Prostate gland (tissue), 2 donors: ENCODE measurements around the gene LMO7. TPM values are rescaled to one million over a fixed set of nuclear protein-coding genes. Genes with fewer than 3 reads are reported as not detected.

Experiments used
- DNase-seq: peaks from one replicate; pipeline ENCODE4 v3.0.0-alpha.2; 2019; ENCODE audit warnings: low spot score
- H3K27ac ChIP-seq, 2 donors: fragments of 200-600 bp; sonication (generic); 2 replicates each; pipeline ENCODE4 v1.5.1; 2017 to 2019
- H3K27me3 ChIP-seq: fragments of 200-600 bp; sonication (generic); replicated peaks from 2 replicates; pipeline ENCODE4 v1.5.1; 2019; ENCODE audit not compliant: insufficient read depth
- H3K36me3 ChIP-seq, 2 donors: fragments of 200-600 bp; sonication (generic); 1 replicate in 1 of 2; 2 replicates in 1 of 2; pipeline versions ENCODE4 v1.5.1 to v1.8.1; 2017 to 2019
- H3K4me1 ChIP-seq: fragments of 200-600 bp; sonication (generic); replicated peaks from 2 replicates; pipeline ENCODE4 v1.5.1; 2019
- H3K4me3 ChIP-seq, 2 donors: fragments of 200-600 bp; sonication (generic); 2 replicates each; pipeline ENCODE4 v1.5.1; 2017 to 2019
- H3K9me3 ChIP-seq: fragments of 200-600 bp; sonication (generic); 2 replicates; pipeline ENCODE4 v1.5.1; 2017
- CTCF ChIP-seq, 4 experiments: fragments of 200-600 bp in 2 of 4; fragments of 450-650 bp in 2 of 4; sonication (generic) in 2 of 4; IDR thresholded peaks; 1 replicate in 3 of 4; 2 replicates in 1 of 4; pipeline ENCODE4 v1.5.1; 2016 to 2019; ENCODE audit warnings: antibody characterized with exemption in 4 of 4, mild to moderate bottlenecking in 2 of 4, moderate library complexity in 2 of 4
- POLR2A ChIP-seq: fragments of 450-650 bp; IDR thresholded peaks from one replicate; pipeline ENCODE4 v1.6.1; 2016; ENCODE audit warnings: antibody characterized with exemption, mild to moderate bottlenecking
- POLR2AphosphoS5 ChIP-seq: sonication (generic); formaldehyde crosslinking; IDR thresholded peaks from one replicate; pipeline ENCODE4 v1.6.1; 2017; ENCODE audit warnings: antibody characterized with exemption
- WGBS: methylation state at CpG from one replicate; pipeline ENCODE4 v1.1.5; 2018; 5-methylcytosine and 5-hydroxymethylcytosine counted together
- intact Hi-C: fragments of 100-400 bp; cut with DNase I; formaldehyde crosslinking; loops from one replicate; pipeline ENCODE4 v1.14.2; 2022
- total RNA-seq, 2 donors: library from RNA; depleted of rRNA; stranded (reverse); fragments of >200 nt; gene quantifications; one replicate each; pipeline ENCODE4 v1.1.0, GENCODE V29; 2016

LMO7 gene
- total RNA-seq, 2 donors from 2014 or later: 87.8 to 99.9 TPM

- intact Hi-C loops: no loop called here
- H3K27me3 ChIP-seq: no peaks in the 10 kb centered on the region
- TF ChIP-seq POLR2A (no peak), CTCF (IDR thresholded peaks at IDR 0.05) (no peak)
- 98% methylated on average over 5 of the region's 5 CpGs for WGBS
- no peak overlapping the region for H3K27ac ChIP-seq
- H3K9me3 ChIP-seq: no peaks in the 10 kb centered on the region
- DNase-seq: no peak
- no peaks in the 10 kb centered on the region for H3K4me1 ChIP-seq
- no peak overlapping the region for H3K4me3 ChIP-seq
- no peaks in the 10 kb centered on the region for H3K36me3 ChIP-seq
These were observed 190.3 kb downstream of the LMO7 start for GRCh38 chr13:75826391-75826790.

- Histone ChIP-seq H3K27me3 (no peaks in the 10 kb centered on the region), H3K27ac (no peak overlapping the region), H3K9me3 (no peaks in the 10 kb centered on the region), H3K4me3 (no peak overlapping the region), H3K4me1 (no peaks in the 10 kb centered on the region), H3K36me3 (no peaks in the 10 kb centered on the region)
- TF ChIP-seq POLR2AphosphoS5 (no peak), POLR2A (no peak), CTCF (IDR thresholded peaks at IDR 0.05) (no peak)
- intact Hi-C loops: no loop called here
- DNase-seq: no peak
- WGBS: 97% methylated on average over 1 of the region's 1 CpG
These were observed 193.7 kb downstream of the LMO7 start for GRCh38 chr13:75829830-75830229.

- H3K27me3 ChIP-seq: no peaks in the 10 kb centered on the region
- H3K9me3 ChIP-seq: no peaks in the 10 kb centered on the region
- WGBS: 83% methylated on average over 1 of the region's 1 CpG
- H3K36me3 ChIP-seq: no peaks in the 10 kb centered on the region
- no peak overlapping the region for H3K4me3 ChIP-seq
- no peak for DNase-seq
- no peak overlapping the region for H3K27ac ChIP-seq
- TF ChIP-seq POLR2A: no peak
- TF ChIP-seq POLR2AphosphoS5: no peak
- no peak for TF ChIP-seq CTCF (IDR thresholded peaks at IDR 0.05)
- intact Hi-C loops: no loop called here
- no peaks in the 10 kb centered on the region for H3K4me1 ChIP-seq
These were observed 194.7 kb downstream of the LMO7 start for GRCh38 chr13:75830842-75831241.

GRCh38 chr13:75831389-75831788, 195.3 kb downstream of the LMO7 start:
- no peaks in the 10 kb centered on the region for H3K9me3 ChIP-seq
- H3K4me1 ChIP-seq: no peaks in the 10 kb centered on the region
- H3K27ac ChIP-seq: no peak overlapping the region
- TF ChIP-seq POLR2AphosphoS5 (no peak), CTCF (IDR thresholded peaks at IDR 0.05) (no peak), POLR2A (no peak)
- DNase-seq: no peak
- H3K4me3 ChIP-seq: no peak overlapping the region
- intact Hi-C loops: no loop called here
- no peaks in the 10 kb centered on the region for H3K36me3 ChIP-seq
- H3K27me3 ChIP-seq: no peaks in the 10 kb centered on the region

- WGBS: 98% methylated on average over 5 of the region's 5 CpGs
- intact Hi-C loops: no loop called here
- no peaks in the 10 kb centered on the region for H3K9me3 ChIP-seq
- H3K4me1 ChIP-seq: no peaks in the 10 kb centered on the region
- H3K27ac ChIP-seq: no peak overlapping the region
- H3K36me3 ChIP-seq: no peaks in the 10 kb centered on the region
- no peak overlapping the region for H3K4me3 ChIP-seq
- no peaks in the 10 kb centered on the region for H3K27me3 ChIP-seq
- TF ChIP-seq POLR2AphosphoS5: no peak
- TF ChIP-seq CTCF (IDR thresholded peaks at IDR 0.05): no peak
- TF ChIP-seq POLR2A: no peak
- no peak for DNase-seq
These were observed 196.7 kb downstream of the LMO7 start for GRCh38 chr13:75832812-75833211.
